K562 treated with DMSO at 1 percent for 24 hours (cell line): ENCODE results near the gene RHOH. TPM values are rescaled to one million over a fixed set of nuclear protein-coding genes. Genes with fewer than 3 reads are reported as not detected.

Source experiments
- total RNA-seq: library from RNA; unstranded; fragments of 300-600 nt; gene quantifications from 2 replicates; pipeline ENCODE4 v1.2.3, GENCODE V29; 2022; ENCODE audit warnings: low read depth; ENCODE audit not compliant: insufficient read depth

RHOH gene, protein sequence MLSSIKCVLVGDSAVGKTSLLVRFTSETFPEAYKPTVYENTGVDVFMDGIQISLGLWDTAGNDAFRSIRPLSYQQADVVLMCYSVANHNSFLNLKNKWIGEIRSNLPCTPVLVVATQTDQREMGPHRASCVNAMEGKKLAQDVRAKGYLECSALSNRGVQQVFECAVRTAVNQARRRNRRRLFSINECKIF
- 20.5 and 29.8 TPM in 2 replicates for total RNA-seq

DNA sequence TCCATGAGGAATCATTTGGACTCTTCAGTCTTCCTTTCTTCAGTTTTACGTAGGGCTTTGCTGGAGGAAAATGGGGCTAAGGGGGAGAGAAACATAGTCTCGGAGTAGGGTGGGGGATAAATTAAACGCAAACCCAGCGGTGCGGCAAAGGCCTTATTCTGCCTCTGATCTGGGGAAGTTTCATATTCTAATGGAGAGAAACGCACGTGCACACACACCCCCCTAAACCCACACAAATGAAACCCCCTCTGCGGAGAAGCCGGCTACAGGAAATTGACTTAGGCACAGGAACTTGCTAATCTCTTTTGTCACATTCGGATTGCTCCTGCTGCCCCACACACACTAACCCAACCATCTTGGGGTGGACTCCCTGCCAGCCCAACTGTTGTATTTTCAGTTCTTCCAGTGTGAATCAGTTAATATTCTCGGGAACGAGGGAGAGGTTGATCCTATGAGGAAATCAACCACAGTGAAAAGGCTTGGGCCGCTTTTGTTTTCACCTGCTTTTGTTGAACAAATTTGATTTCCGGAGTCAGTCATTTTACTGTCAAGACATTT is at the start of gene RHOH:
Gene RHOH, plus strand, starts transcription at position 308 of the 558 bp plus-strand sequence. CDS start 46,356 bp downstream, outside the sequence.

Other genes starting within 250 kb of the RHOH start
- 31.4 and 36.7 TPM in 2 replicates for gene PDS5A, start 219.1 kb upstream of the RHOH start, total RNA-seq
- 1.9 and 3.4 TPM in 2 replicates for gene N4BP2, start 140.2 kb upstream of the RHOH start, total RNA-seq
- gene CHRNA9, start 138.3 kb downstream of the RHOH start, total RNA-seq = not detected in 2 replicates